Measurements from ENCODE around the gene ACBD3.
A peak's percentile ranks its signal among the peaks of the same experiment; 100 is the strongest.

The ACBD3 gene

GRCh38 chr1:226128487-226129075 lies 58.0 kb downstream of the ACBD3 start:
- DNase-seq (ENCODE audit: low read depth) = no peak
- H3K4me3 ChIP-seq (ENCODE audit: low read length) = no peak overlapping the region
- TF ChIP-seq CTCF (conservative IDR thresholded peaks at IDR 0.05; ENCODE audit: low read depth, low read length) = no peak

- TF ChIP-seq CTCF (conservative IDR thresholded peaks at IDR 0.05; ENCODE audit: low read depth, low read length) = no peak
- no peak for DNase-seq (ENCODE audit: low read depth)
- H3K4me3 ChIP-seq (ENCODE audit: low read length) = no peak overlapping the region
Measured at GRCh38 chr1:226126824-226127569, 59.5 kb downstream of the ACBD3 start.

GRCh38 chr1:226125831-226126230 lies 60.7 kb downstream of the ACBD3 start:
- no peak overlapping the region for H3K4me3 ChIP-seq (ENCODE audit: low read length)
- no peak for DNase-seq (ENCODE audit: low read depth)
- no peak for TF ChIP-seq CTCF (conservative IDR thresholded peaks at IDR 0.05; ENCODE audit: low read depth, low read length)

- H3K4me3 ChIP-seq (ENCODE audit: low read length) = no peak overlapping the region
- no peak for DNase-seq (ENCODE audit: low read depth)
- TF ChIP-seq CTCF (conservative IDR thresholded peaks at IDR 0.05; ENCODE audit: low read depth, low read length) = peak; percentile 97
Measured at GRCh38 chr1:226125097-226125630, 61.4 kb downstream of the ACBD3 start.

- H3K4me3 ChIP-seq (ENCODE audit: low read length) = no peak overlapping the region
- no peak for TF ChIP-seq CTCF (conservative IDR thresholded peaks at IDR 0.05; ENCODE audit: low read depth, low read length)
- DNase-seq (ENCODE audit: low read depth) = no peak
Measured at GRCh38 chr1:226123591-226124471, 62.7 kb downstream of the ACBD3 start.

GRCh38 chr1:226123212-226123560 lies 63.4 kb downstream of the ACBD3 start:
- no peak overlapping the region for H3K4me3 ChIP-seq (ENCODE audit: low read length)
- no peak for DNase-seq (ENCODE audit: low read depth)
- no peak for TF ChIP-seq CTCF (conservative IDR thresholded peaks at IDR 0.05; ENCODE audit: low read depth, low read length)

Data from retinal pigment epithelial cell (primary cell).